Measurements from ENCODE around the gene P3H2. TPM values are rescaled to one million over a fixed set of nuclear protein-coding genes. Genes with fewer than 3 reads are reported as not detected.

The P3H2 gene
- total RNA-seq, 4 donors from 2014 or later = 15.6 to 41.5 (median 27.1) TPM

DNA sequence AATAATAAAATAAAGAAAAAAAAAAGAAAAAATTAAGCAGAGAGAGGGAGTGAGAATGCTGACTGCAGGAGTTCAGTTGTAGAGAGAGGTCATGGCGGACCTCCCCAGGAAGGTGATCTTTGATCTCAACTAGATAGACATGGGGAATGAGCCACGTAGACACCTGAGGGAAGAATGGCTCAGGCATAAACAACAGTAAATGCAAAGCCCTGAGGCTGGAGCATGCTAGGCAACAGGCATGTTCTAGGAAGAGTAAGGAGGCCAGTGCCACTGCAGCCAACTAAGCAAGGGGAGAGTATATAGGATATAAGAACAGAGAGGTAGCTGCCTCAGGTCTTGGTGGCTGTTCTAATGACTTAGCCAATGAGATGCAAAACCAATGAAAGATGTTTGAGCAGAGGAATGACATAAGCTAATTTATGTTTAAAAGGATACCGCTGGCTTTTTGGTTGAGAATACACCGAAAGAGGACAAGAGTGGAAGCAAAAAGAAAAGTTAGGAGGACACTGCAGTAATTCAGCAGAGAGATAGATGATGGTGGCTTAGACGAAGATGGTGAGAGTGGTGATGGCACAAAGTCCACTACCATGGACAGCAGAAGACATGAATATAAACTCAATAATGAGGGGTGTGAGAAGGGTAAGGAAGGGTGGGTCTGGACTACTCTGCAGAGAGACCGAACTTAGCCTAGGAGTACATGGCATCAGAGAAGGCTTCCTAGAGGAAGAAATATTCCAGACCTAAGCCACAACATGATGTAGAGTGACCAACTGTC, 174.6 kb downstream of the P3H2 start:
- WGBS = 91% methylated on average over 6 of the region's 6 CpGs
- no peaks in the 10 kb centered on the region for H3K36me3 ChIP-seq
- no peaks in the 10 kb centered on the region for H3K4me1 ChIP-seq
- no peak for DNase-seq (ENCODE audit: extremely low spot score)
- H3K9me3 ChIP-seq = no peaks in the 10 kb centered on the region
- TF ChIP-seq EP300 (IDR thresholded peaks at IDR 0.05) (no peak), POLR2A (IDR thresholded peaks at IDR 0.05; ENCODE audit: low read depth) (no peak), POLR2AphosphoS5 (IDR thresholded peaks at IDR 0.05) (no peak)
- TF ChIP-seq, protein P1, sequence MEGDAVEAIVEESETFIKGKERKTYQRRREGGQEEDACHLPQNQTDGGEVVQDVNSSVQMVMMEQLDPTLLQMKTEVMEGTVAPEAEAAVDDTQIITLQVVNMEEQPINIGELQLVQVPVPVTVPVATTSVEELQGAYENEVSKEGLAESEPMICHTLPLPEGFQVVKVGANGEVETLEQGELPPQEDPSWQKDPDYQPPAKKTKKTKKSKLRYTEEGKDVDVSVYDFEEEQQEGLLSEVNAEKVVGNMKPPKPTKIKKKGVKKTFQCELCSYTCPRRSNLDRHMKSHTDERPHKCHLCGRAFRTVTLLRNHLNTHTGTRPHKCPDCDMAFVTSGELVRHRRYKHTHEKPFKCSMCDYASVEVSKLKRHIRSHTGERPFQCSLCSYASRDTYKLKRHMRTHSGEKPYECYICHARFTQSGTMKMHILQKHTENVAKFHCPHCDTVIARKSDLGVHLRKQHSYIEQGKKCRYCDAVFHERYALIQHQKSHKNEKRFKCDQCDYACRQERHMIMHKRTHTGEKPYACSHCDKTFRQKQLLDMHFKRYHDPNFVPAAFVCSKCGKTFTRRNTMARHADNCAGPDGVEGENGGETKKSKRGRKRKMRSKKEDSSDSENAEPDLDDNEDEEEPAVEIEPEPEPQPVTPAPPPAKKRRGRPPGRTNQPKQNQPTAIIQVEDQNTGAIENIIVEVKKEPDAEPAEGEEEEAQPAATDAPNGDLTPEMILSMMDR (IDR thresholded peaks at IDR 0.05) = no peak
- H3K27ac ChIP-seq (replicated peaks in 1 of 4) = no peak overlapping the region
- H3K4me3 ChIP-seq = no peak overlapping the region
- intact Hi-C loops (cut with DNase I) = no loop called here
- H3K27me3 ChIP-seq = no peaks in the 10 kb centered on the region

DNA sequence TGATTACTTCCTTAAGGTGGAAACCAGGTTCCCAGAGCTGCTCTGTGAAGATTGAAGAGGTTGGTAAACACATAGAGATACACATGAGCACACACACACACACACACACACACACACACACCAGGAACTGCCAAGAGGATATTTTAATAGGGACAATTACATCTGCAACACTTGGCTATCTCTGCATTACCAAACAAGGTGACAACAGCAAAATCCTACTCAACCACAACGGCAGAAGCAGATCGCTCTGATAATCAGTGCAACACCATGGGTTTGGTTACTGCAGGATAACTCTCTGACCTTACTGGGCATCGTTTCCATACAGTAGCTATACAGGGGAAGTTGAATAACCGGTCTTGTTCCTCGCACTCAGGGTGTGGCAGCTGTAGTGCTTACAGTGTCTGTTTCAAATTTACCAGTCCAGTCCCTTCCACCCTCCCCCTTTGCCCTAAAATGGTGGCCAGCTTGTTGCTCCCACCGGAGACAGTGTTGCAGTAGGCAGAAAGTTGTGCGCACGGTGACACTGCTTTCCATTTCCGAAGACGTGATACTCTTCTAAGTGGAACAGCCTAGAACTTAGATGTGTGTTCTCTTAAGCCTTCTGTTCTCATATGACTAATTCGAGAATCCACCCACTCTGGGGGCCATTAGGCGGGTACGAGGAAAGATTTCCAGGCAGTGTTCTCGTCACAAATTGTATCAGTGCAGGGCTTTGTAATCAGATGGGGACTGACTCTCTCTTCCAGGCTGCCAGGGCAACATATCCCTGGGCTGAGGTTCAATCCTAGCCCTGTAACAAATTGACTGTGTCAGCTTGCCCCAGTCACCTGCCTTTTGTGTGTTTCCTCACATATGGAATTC, 176.2 kb downstream of the P3H2 start:
- Histone ChIP-seq H3K4me3 (no peak overlapping the region), H3K27ac (replicated peaks in 1 of 4) (no peak overlapping the region), H3K27me3 (no peaks in the 10 kb centered on the region), H3K4me1 (no peaks in the 10 kb centered on the region), H3K9me3 (no peaks in the 10 kb centered on the region), H3K36me3 (no peaks in the 10 kb centered on the region)
- intact Hi-C loops (cut with DNase I) = no loop called here
- 82% methylated on average over 13 of the region's 14 CpGs for WGBS
- TF ChIP-seq, protein P1 (IDR thresholded peaks at IDR 0.05) = no peak
- TF ChIP-seq EP300 (IDR thresholded peaks at IDR 0.05) (no peak), POLR2AphosphoS5 (IDR thresholded peaks at IDR 0.05) (no peak), POLR2A (IDR thresholded peaks at IDR 0.05; ENCODE audit: low read depth) (no peak)
- DNase-seq (ENCODE audit: extremely low spot score) = no peak

DNA sequence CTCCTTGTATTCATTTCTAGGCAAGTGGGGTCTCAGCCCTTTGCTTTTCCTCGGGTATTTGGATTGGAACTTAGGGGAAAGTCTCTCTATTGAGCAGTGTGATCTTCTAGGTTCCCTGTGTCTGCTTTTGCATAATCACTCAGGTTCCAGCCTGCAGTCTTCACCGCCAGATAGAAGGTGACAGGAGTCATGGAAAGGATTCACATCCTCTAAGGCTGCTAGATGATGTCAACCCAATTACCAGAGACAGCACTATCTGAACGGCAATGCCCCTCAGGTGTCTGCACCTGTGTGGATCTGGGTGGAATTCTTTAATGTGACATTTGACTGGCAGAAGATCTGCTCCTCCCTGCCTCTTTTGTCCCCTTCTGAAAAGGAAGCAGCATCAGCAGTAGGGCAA, 177.7 kb downstream of the P3H2 start:
- 83% methylated on average over 3 of the region's 3 CpGs for WGBS
- intact Hi-C loops (cut with DNase I) = no loop called here

DNA sequence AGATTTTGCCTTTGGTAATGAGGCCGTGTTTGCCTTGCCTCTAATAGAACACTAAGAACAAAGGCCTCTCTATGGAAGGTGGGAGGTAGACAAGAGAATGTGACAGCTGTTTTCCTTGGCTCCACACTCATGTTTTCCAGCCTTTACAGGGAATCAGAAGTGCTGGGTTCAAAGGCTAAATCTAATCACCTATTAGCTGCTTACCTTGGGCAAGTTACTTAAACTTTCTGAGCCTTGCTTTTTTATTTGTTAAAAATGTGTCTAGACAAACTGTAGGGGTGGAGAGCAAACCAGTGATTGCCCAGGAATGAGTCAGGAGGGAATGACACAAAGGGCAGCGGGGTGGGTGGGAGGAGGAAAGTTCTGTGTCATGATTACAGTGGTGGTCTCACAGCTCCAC, 179.0 kb downstream of the P3H2 start:
- H3K27me3 ChIP-seq = no peaks in the 10 kb centered on the region
- DNase-seq (ENCODE audit: extremely low spot score) = no peak
- no peak overlapping the region for H3K4me3 ChIP-seq
- no peaks in the 10 kb centered on the region for H3K4me1 ChIP-seq
- WGBS = 71% methylated on average over 2 of the region's 2 CpGs
- no peak overlapping the region for H3K27ac ChIP-seq (replicated peaks in 1 of 4)
- intact Hi-C loops (cut with DNase I) = no loop called here
- H3K36me3 ChIP-seq = no peaks in the 10 kb centered on the region
- H3K9me3 ChIP-seq = no peaks in the 10 kb centered on the region
- TF ChIP-seq, protein P1 (IDR thresholded peaks at IDR 0.05) = no peak
- TF ChIP-seq POLR2A (IDR thresholded peaks at IDR 0.05; ENCODE audit: low read depth) (no peak), EP300 (IDR thresholded peaks at IDR 0.05) (no peak), POLR2AphosphoS5 (IDR thresholded peaks at IDR 0.05) (no peak)

More for the DNA sequence above, 177.7 kb downstream of the P3H2 start:
- Histone ChIP-seq H3K27ac (replicated peaks in 1 of 4) (no peak overlapping the region), H3K4me1 (no peaks in the 10 kb centered on the region), H3K36me3 (no peaks in the 10 kb centered on the region), H3K27me3 (no peaks in the 10 kb centered on the region), H3K9me3 (no peaks in the 10 kb centered on the region), H3K4me3 (no peak overlapping the region)
- TF ChIP-seq EP300 (IDR thresholded peaks at IDR 0.05) (no peak), POLR2AphosphoS5 (IDR thresholded peaks at IDR 0.05) (no peak), POLR2A (IDR thresholded peaks at IDR 0.05; ENCODE audit: low read depth) (no peak)
- TF ChIP-seq, protein P1 (IDR thresholded peaks at IDR 0.05) = no peak
- DNase-seq (ENCODE audit: extremely low spot score) = no peak
